B cell (primary cell): ENCODE measurements around the gene AK1. TPM values are rescaled to one million over a fixed set of nuclear protein-coding genes. Genes with fewer than 3 reads are reported as not detected.
"Not testable (repeated sequence)": the region's sequence is repeated elsewhere in the genome, so short reads cannot be mapped to it uniquely, and the experiment has no call there.

ENCODE experiments used
- ATAC-seq: fragments of 200-7000 bp; cut with Tn5 transposase; one replicate; pipeline ENCODE4 v1.10.0; 2021; ENCODE audit warnings: low read depth, mild to moderate bottlenecking, moderate number of reproducible peaks, moderate library complexity
- CTCF ChIA-PET: fragments of 350-600 bp; sonication (Branson Sonifier 250); formaldehyde crosslinking; loops from one replicate; lab custom pipeline; 2021; ENCODE audit warnings: antibody characterized with exemption, inconsistent platforms; lab: Charles Lee
- POLR2A ChIA-PET: fragments of 350-600 bp; sonication (Branson Sonifier 250); formaldehyde crosslinking; loops from one replicate; lab custom pipeline; 2021; ENCODE audit warnings: antibody characterized with exemption; lab: Charles Lee
- DNase-seq: peaks from one replicate; pipeline ENCODE4 v3.0.0; 2013
- H2AFZ ChIP-seq: 2 replicates; pipeline ENCODE4 v1.6.1; 2012; ENCODE audit warnings: mild to moderate bottlenecking, low read depth, low read length; ENCODE audit not compliant: insufficient read depth, poor library complexity, severe bottlenecking
- H3K27ac ChIP-seq, 2 donors: 1 replicate in 1 of 2; 2 replicates in 1 of 2; pipeline ENCODE4 v1.5.1; 2012 to 2013; ENCODE audit warnings: low read length in 2 of 2, mild to moderate bottlenecking in 2 of 2, moderate library complexity in 1 of 2
- H3K27me3 ChIP-seq, 4 experiments: fragments of 200-600 bp in 1 of 4; sonication (generic) in 1 of 4; replicated peaks in 1 of 4; 1 replicate in 2 of 4; 2 replicates in 2 of 4; pipeline versions ENCODE4 v1.6.1 to v1.7.0; 2013 to 2016; ENCODE audit warnings: low read length in 3 of 4, mild to moderate bottlenecking in 2 of 4, mixed read lengths in 1 of 4, moderate library complexity in 1 of 4; ENCODE audit not compliant: insufficient read depth in 4 of 4, control insufficient read depth in 3 of 4; ENCODE audit errors: control extremely low read depth in 1 of 4
- H3K36me3 ChIP-seq, 2 experiments: replicated peaks in 1 of 2; 1 replicate in 1 of 2; 2 replicates in 1 of 2; pipeline versions ENCODE4 v1.6.1 to v1.7.1; 2013; ENCODE audit warnings: low read length in 1 of 2; ENCODE audit not compliant: insufficient read depth in 2 of 2, control insufficient read depth in 1 of 2; ENCODE audit errors: control extremely low read depth in 1 of 2, extremely low read depth in 1 of 2
- H3K4me1 ChIP-seq, 2 donors: fragments of 200-600 bp in 1 of 2; sonication (generic) in 1 of 2; 1 replicate in 1 of 2; 2 replicates in 1 of 2; pipeline versions ENCODE4 v1.5.1 to v1.6.1; 2013 to 2017; ENCODE audit warnings: low read length in 2 of 2; ENCODE audit not compliant: control insufficient read depth in 2 of 2, insufficient read depth in 2 of 2
- H3K4me2 ChIP-seq: replicated peaks from 2 replicates; pipeline ENCODE3; 2012; ENCODE audit warnings: mild to moderate bottlenecking, low read depth, low read length; ENCODE audit not compliant: poor library complexity, severe bottlenecking
- H3K4me3 ChIP-seq, 5 experiments: fragments of 200-600 bp in 1 of 5; sonication (generic) in 1 of 5; 1 replicate in 3 of 5; 2 replicates in 2 of 5; pipeline versions ENCODE4 v1.5.1 to v1.7.0; 2011 to 2016; ENCODE audit warnings: low read length in 4 of 5, mild to moderate bottlenecking in 4 of 5, low read depth in 2 of 5, control low read depth in 1 of 5, moderate library complexity in 1 of 5; ENCODE audit not compliant: insufficient read depth in 1 of 5; ENCODE audit errors: control extremely low read depth in 1 of 5, extremely low read depth in 1 of 5
- H3K79me2 ChIP-seq: fragments of 200-600 bp; sonication (generic); one replicate; pipeline ENCODE4 v1.6.0; 2016; ENCODE audit warnings: low read length; ENCODE audit not compliant: control insufficient read depth, insufficient read depth
- H3K9ac ChIP-seq: fragments of 200-600 bp; sonication (generic); 2 replicates; pipeline ENCODE4 v1.6.1; 2017; ENCODE audit warnings: mild to moderate bottlenecking, low read length, moderate library complexity
- H3K9me3 ChIP-seq, 3 donors: one replicate each; pipeline versions ENCODE4 v1.6.1 to v1.7.1; 2013; ENCODE audit warnings: low read length in 2 of 3; ENCODE audit not compliant: control insufficient read depth in 2 of 3, insufficient read depth in 1 of 3; ENCODE audit errors: control extremely low read depth in 1 of 3
- H4K20me1 ChIP-seq: 2 replicates; pipeline ENCODE4 v1.6.0; 2012; ENCODE audit warnings: mild to moderate bottlenecking, low read length; ENCODE audit not compliant: insufficient read depth, control insufficient read depth, poor library complexity, severe bottlenecking
- H3K27ac Mint-ChIP-seq: one replicate; pipeline ENCODE4 v1.8.0; 2021; ENCODE audit warnings: mixed read lengths
- H3K27me3 Mint-ChIP-seq: one replicate; pipeline ENCODE4 v1.8.0; 2021; ENCODE audit warnings: mixed read lengths
- H3K4me1 Mint-ChIP-seq: one replicate; pipeline ENCODE4 v1.8.0; 2021; ENCODE audit warnings: mixed read lengths
- H3K4me3 Mint-ChIP-seq: one replicate; pipeline ENCODE4 v1.8.0; 2021; ENCODE audit warnings: mixed read lengths
- H3K9me3 Mint-ChIP-seq: one replicate; pipeline ENCODE4 v1.8.0; 2022; ENCODE audit warnings: mixed read lengths; ENCODE audit not compliant: insufficient read depth
- CTCF ChIP-seq: fragments of 200-600 bp; IDR thresholded peaks from one replicate; pipeline ENCODE4 v1.8.0; 2022; ENCODE audit warnings: antibody characterized with exemption, mild to moderate bottlenecking
- EZH2 ChIP-seq: IDR thresholded peaks from 2 replicates; pipeline ENCODE4 v1.6.1; 2012; ENCODE audit warnings: borderline replicate concordance, low read depth, mild to moderate bottlenecking, moderate library complexity, low read length; ENCODE audit not compliant: insufficient read depth, poor library complexity, severe bottlenecking
- WGBS: methylation state at CpG from one replicate; pipeline ENCODE4 v1.1.5; 2013; ENCODE audit warnings: missing lambda C conversion rate; ENCODE audit not compliant: insufficient coverage; 5-methylcytosine and 5-hydroxymethylcytosine counted together
- intact Hi-C: fragments of 100-400 bp; cut with micrococcal nuclease; formaldehyde crosslinking; loops from one replicate; pipeline ENCODE4 v1.10.0; 2022
- polyA plus RNA-seq: library from polyadenylated mRNA; depleted of rRNA; stranded (reverse); fragments of >200 nt; gene quantifications from 2 replicates; pipeline ENCODE4 v1.2.3, GENCODE V29; 2012
- total RNA-seq, 2 donors: library from RNA; stranded (reverse); fragments of 120-200 nt in 1 of 2; gene quantifications; 1 replicate in 1 of 2; 2 replicates in 1 of 2; pipeline versions ENCODE4 v1.2.3 to v1.2.4, GENCODE V29; 2013 to 2022

The AK1 gene
- total and polyA plus RNA-seq, 2 donors (not counting 1 experiment from before 2014, with no cell fraction given) = 28.0 to 31.8 TPM

- CTCF ChIA-PET = interaction anchor here (1.3 kb wide), 1 partner anchor 24 kb away, joined by 3 read pairs; no protein-coding TSS in a partner anchor
- no peak overlapping the region for H3K4me3 ChIP-seq
- POLR2A ChIA-PET = interaction anchor here (1.1 kb wide), 1 partner anchor 23 kb away, joined by 3 read pairs; no protein-coding TSS in a partner anchor
- no peak overlapping the region for H3K4me2 ChIP-seq
- H3K27me3 ChIP-seq = no peaks in the 10 kb centered on the region
- H3K9ac ChIP-seq = no peak overlapping the region
- DNase-seq = no peak
- H3K27ac Mint-ChIP-seq = no peak overlapping the region
- H3K9me3 Mint-ChIP-seq = peaks cover 10% of the 10 kb centered on the region
- intact Hi-C loops = no loop called here
- no peaks in the 10 kb centered on the region for H3K4me1 ChIP-seq
- ATAC-seq = no peak
- peaks cover 0 to 26% (median 11%) of the 10 kb centered on the region in 3 donors for H3K9me3 ChIP-seq
- H3K27me3 Mint-ChIP-seq = no peaks in the 10 kb centered on the region
- no peaks in the 10 kb centered on the region for H4K20me1 ChIP-seq
- no peak overlapping the region for H3K27ac ChIP-seq
- H2AFZ ChIP-seq = no peak overlapping the region
- no peak overlapping the region for H3K4me3 Mint-ChIP-seq
- peaks cover 12% of the 10 kb centered on the region for H3K79me2 ChIP-seq
- H3K36me3 ChIP-seq = no peaks in the 10 kb centered on the region
- H3K4me1 Mint-ChIP-seq = no peaks in the 10 kb centered on the region
- WGBS = 92% methylated on average over 17 of the region's 18 CpGs
- TF ChIP-seq EZH2 = no peak
- no peak for TF ChIP-seq CTCF
These were observed 30.9 kb downstream of the AK1 start for GRCh38 chr9:127846443-127847177.

GRCh38 chr9:127845619-127846018, 31.9 kb downstream of the AK1 start:
- H3K9ac ChIP-seq, POLR2A ChIA-PET, H3K4me3 ChIP-seq, H2AFZ ChIP-seq, H3K4me1 Mint-ChIP-seq, H3K4me1 ChIP-seq, intact Hi-C loops, H3K27ac Mint-ChIP-seq, DNase-seq, H4K20me1 ChIP-seq, H3K27me3 ChIP-seq, H3K4me2 ChIP-seq, ATAC-seq, H3K36me3 ChIP-seq, H3K79me2 ChIP-seq, H3K27me3 Mint-ChIP-seq, H3K4me3 Mint-ChIP-seq, H3K27ac ChIP-seq: not testable (repeated sequence)
- peaks cover 10% of the 10 kb centered on the region for H3K9me3 Mint-ChIP-seq
- peaks cover 0 to 26% (median 11%) of the 10 kb centered on the region in 3 donors for H3K9me3 ChIP-seq
- 95% methylated on average over 4 of the region's 4 CpGs for WGBS
- CTCF ChIA-PET = interaction anchor here (1.3 kb wide), 1 partner anchor 25 kb away, joined by 3 read pairs; no protein-coding TSS in a partner anchor
